ENCODE data around the gene THAP11. TPM values are rescaled to one million over a fixed set of nuclear protein-coding genes. Genes with fewer than 3 reads are reported as not detected.

The THAP11 gene
- 46.5 to 49.0 TPM (median 47.4 TPM) in 3 replicates for total RNA-seq (2021)
- percentile 86 among the genes with signal in this experiment for Bru-seq, nascent RNA
- long read RNA-seq, experiment 1, transcript THAP11-201 (1 exons, 2,114 nt), result major isoform, 358 of 361 reads
- long read RNA-seq, experiment 1, partial matches to known transcripts, result 0 of 361 reads
- long read RNA-seq, experiment 1, other reads (novel, unspliced or antisense), result 3 of 361 reads
- long read RNA-seq, experiment 2, transcript THAP11-201 (1 exons, 2,114 nt), result major isoform, 98 of 102 reads
- long read RNA-seq, experiment 2, partial matches to known transcripts, result 0 of 102 reads
- long read RNA-seq, experiment 2, other reads (novel, unspliced or antisense), result 4 of 102 reads
- long read RNA-seq, experiment 3, transcript THAP11-201 (1 exons, 2,114 nt), result major isoform, 11 of 11 reads
- long read RNA-seq, experiment 3, partial matches to known transcripts, result 0 of 11 reads
- long read RNA-seq, experiment 3, other reads (novel, unspliced or antisense), result 0 of 11 reads

GRCh38 chr16:67841816-67842508, at the start of gene THAP11:
Gene THAP11, plus strand, starts transcription at chr16:67842320. Its CDS starts 235 bp downstream, at chr16:67842555.
- no peaks in the 10 kb centered on the region for H3K9me3 Mint-ChIP-seq
- H3K36me3 Mint-ChIP-seq, result no peaks in the 10 kb centered on the region
- POLR2A ChIA-PET, result interaction anchor here (1.5 kb wide), 1 partner anchor 25 kb away, joined by 3 read pairs; no protein-coding TSS in a partner anchor
- CTCF ChIA-PET, result interaction anchor here (0.5 to 3.2 kb wide), 5 partner anchors 26 to 400 kb away, joined by 3 to 49 read pairs (median 4); no protein-coding TSS in a partner anchor
- H3K4me1 Mint-ChIP-seq, result peaks cover 40% of the 10 kb centered on the region
- H3K4me3 Mint-ChIP-seq, result peak within 1 kb of the TSS; percentile 94
- peak; percentile 51 for ATAC-seq
- H3K27me3 Mint-ChIP-seq (ENCODE audit: low read depth), result no peaks in the 10 kb centered on the region
- peak within 1 kb of the TSS; percentile 97 for H3K27ac Mint-ChIP-seq
- peak; percentile 98 for DNase-seq (ENCODE audit: low spot score)
- TF ChIP-seq FOXJ3 (CRISPR knock-in tag; IDR thresholded peaks at IDR 0.05; ENCODE audit: borderline replicate concordance), result no peak
- no peak for TF ChIP-seq GRHL2 (CRISPR knock-in tag; IDR thresholded peaks at IDR 0.05; ENCODE audit: insufficient replicate concordance, severe bottlenecking)
- TF ChIP-seq ZNF416 (CRISPR knock-in tag; IDR thresholded peaks at IDR 0.05), result no peak
- TF ChIP-seq RELA (CRISPR knock-in tag; IDR thresholded peaks at IDR 0.05; ENCODE audit: borderline replicate concordance), result no peak
- TF ChIP-seq ZNF219 (CRISPR knock-in tag; IDR thresholded peaks at IDR 0.05; ENCODE audit: borderline replicate concordance), result no peak
- TF ChIP-seq CTCF (IDR thresholded peaks at IDR 0.05), result peak; percentile 69
- peak; percentile 56; the same call in 1 of the 2 replicates for TF ChIP-seq E2F5 (CRISPR knock-in tag; IDR thresholded peaks at IDR 0.05)
- TF ChIP-seq AFF4 (CRISPR knock-in tag; IDR thresholded peaks at IDR 0.05; ENCODE audit: borderline replicate concordance), result no peak
- TF ChIP-seq NFE2L1 (CRISPR knock-in tag; IDR thresholded peaks at IDR 0.05), result peak; percentile 30; the same call in 1 of the 2 replicates
- no peak for TF ChIP-seq FOXK1 (CRISPR knock-in tag; IDR thresholded peaks at IDR 0.05)
- no peak for TF ChIP-seq PRDM15 (CRISPR knock-in tag; IDR thresholded peaks at IDR 0.05)
- TF ChIP-seq FOXP4 (CRISPR knock-in tag; IDR thresholded peaks at IDR 0.05), result no peak
- TF ChIP-seq ZNF512 (CRISPR knock-in tag; IDR thresholded peaks at IDR 0.05; ENCODE audit: borderline replicate concordance), result no peak
- peak; percentile 71 for TF ChIP-seq MAX (CRISPR knock-in tag; IDR thresholded peaks at IDR 0.05)
- no peak for TF ChIP-seq ERG (CRISPR knock-in tag; IDR thresholded peaks at IDR 0.05)
- no peak for TF ChIP-seq USF1 (CRISPR knock-in tag; IDR thresholded peaks at IDR 0.05)
- TF ChIP-seq ELF4 (CRISPR knock-in tag; IDR thresholded peaks at IDR 0.05; ENCODE audit: low read depth), result no peak
